Kidney capillary endothelial cell (primary cell): ENCODE measurements around the gene ENDOV.

ENCODE experiments used
- DNase-seq: peaks from one replicate; pipeline ENCODE4 v3.0.0-alpha.2; 2018; ENCODE audit warnings: low spot score

ENDOV gene

GRCh38 chr17:80449930-80450576 lies 35.1 kb downstream of the ENDOV start:
- DNase-seq, result no peak

DNA sequence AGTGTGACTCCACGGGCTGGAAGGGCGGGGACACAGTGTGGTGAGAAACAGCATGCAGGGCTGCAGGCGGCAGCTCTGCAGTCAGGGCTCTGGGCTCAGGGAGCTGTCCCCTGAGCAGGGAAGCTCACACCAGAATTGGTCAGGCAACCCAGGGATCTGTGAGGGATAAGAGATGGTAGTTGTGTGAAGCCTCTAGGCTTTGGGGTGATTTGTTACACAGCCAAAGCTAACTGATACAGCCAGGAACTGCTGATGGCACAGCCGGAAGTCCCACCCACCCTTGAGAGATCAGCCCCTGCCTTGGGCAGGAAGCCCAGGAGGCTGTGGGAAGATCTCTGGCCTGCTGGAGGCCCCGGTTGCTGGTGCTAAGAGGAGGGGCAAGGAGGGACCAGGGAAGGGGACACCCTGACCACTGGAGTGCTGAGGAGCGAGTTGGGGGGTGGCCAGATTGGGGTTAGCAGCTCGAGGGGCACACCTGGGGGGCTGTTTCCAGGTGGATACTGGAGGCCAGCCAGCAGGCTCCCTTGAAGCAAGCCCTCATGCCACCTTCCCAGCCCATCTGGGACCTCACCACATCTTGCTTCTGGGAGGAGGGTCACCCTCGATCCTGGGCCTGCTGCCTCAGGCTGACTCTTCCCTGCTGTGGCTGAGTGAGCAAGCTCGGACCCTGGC lies 36.3 kb downstream of the ENDOV start:
- DNase-seq, result no peak

- no peak for DNase-seq
Measured at GRCh38 chr17:80452173-80452915, 37.4 kb downstream of the ENDOV start.

DNA sequence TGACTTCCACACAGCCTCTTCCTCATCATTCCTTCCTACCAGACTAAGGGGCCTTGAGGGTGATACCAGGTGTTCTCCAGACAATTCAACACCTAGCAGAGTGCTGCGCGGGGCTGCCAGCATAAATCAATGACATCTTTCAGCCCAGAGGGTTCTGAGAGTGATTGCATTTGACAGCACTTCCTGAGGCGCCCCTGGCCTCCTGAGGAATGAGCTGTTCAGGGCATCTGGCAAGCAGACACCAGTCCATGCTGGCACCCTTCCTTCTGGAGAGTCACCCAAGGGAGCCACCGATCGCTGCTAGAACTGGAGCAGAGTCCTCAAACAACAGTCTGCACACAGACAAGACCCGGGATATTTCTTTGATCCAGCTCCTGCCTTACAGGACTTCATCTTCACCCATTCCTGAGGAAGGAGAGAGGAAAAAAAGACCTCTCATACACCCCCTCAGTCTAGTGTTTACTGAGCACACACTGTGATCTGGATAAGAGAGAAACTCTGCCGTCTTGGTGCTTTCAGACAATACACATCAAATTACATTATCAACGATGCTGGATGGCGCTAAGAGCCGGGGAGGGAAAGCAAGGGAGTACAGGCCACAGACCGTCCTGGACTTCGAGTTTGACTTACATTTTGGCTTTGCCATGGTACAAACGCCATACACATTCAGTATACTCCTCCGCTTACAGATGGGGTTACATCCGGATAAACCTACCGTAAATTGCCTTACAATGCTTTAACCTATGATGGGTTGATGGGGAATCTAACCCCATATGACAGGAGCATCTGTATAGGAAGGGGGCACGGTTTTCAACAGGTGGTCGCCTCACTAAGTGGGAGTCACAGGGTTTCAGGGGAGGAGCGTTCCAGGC lies 38.4 kb downstream of the ENDOV start:
- DNase-seq, result no peak

DNA sequence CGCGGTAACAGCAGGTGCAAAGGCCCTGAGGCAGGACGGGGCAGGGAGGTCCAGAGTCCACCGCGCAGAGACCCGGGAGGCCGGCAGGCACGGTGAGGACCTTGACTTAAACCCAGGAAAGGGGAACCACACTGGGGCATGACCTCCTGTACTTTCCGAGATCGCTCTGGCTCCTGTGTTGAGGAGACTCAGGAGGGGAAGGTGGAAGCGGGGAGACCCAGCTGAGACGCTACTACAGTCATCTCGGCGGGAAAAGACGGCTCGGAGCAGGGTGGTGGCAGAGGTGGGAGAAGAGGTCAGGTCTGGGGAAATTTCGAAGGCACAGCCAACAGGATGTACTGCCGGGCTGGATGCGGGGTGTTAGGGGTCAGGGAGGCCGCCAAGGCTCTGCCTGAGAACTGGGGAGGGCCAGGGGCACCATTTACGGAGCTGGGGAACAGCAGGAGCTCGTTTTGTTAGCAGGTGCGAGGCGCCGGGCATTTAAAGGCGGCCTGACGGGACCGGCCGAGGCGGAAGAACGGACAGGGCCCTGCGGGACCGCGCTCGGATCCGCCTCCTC lies 39.1 kb downstream of the ENDOV start:
- no peak for DNase-seq

- DNase-seq, result peak; percentile 92
Measured at GRCh38 chr17:80454557-80455335, 39.8 kb downstream of the ENDOV start.

DNA sequence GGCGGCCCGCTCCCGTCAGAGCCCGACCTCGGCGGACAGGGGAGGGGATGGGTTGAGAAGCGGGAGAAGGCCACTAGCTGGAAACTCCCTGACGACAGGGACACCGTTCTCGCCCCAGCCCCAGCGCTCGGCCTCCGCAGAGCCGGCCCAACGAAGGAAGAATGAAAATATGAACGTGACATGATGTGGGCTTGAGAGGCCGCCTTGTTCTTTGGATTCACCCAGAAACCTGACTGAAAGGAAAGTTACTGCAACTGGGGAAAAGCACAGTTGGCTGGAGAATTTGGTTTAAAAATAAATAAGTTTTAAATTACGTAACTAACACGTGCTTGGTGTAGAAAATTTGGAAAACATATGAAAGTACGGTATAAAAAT lies 40.4 kb downstream of the ENDOV start:
- no peak for DNase-seq

DNA sequence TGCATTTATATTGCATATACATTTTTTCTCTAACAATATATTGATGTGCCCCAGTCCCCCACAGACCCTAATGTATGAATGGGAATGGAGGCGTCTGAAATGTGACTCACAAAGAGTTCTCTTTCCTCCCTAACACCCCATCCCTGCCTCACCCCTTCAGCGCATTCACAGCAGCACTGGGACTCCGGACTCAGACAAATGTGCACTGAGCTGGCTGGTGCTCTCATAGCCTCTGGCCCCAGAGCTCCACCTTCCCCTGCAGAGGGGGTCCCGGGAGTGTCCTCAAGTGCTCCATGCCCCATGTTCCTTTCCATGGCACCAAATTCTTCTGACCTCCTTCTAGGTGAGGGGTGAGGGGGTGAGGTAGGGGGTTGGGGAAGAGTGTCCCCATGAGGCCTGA lies 40.8 kb downstream of the ENDOV start:
- no peak for DNase-seq

DNA sequence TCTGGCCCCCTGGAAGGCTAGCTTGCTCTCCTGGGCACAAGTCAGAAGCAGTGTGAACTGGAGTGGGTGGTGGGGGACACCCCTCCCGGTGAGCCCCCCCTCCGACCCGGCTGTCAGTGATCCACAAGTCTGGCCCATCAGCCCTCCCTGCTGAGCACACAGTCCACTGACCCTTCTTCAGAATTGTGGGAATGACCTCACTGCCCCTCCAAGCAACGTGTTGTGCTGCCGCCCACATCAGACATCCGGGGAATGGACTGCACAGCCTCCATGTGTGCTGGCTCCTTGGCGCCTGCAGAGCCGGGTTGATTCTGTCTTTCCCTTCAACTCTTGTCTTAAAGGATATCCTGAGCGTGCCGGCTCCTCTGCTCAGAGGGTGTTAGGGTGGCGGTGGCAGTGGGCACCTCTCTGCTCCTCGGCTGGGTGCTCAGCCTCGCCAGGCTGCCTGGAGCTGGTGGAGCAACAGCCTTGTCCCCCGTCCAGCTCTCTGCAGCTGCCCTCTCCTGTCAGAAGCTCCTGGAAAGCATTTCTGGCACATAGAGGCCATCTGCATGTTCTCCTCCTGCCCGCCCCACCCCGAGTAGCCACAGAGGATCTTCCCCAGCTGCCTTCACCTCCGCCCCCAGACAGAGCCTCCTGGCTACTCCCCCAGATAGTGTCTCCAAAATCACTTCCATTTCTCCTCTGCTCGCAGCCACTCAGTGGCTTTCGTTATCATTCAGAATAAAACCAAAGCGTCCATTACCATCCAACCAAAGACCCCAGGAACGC lies 41.7 kb downstream of the ENDOV start:
- no peak for DNase-seq

DNA sequence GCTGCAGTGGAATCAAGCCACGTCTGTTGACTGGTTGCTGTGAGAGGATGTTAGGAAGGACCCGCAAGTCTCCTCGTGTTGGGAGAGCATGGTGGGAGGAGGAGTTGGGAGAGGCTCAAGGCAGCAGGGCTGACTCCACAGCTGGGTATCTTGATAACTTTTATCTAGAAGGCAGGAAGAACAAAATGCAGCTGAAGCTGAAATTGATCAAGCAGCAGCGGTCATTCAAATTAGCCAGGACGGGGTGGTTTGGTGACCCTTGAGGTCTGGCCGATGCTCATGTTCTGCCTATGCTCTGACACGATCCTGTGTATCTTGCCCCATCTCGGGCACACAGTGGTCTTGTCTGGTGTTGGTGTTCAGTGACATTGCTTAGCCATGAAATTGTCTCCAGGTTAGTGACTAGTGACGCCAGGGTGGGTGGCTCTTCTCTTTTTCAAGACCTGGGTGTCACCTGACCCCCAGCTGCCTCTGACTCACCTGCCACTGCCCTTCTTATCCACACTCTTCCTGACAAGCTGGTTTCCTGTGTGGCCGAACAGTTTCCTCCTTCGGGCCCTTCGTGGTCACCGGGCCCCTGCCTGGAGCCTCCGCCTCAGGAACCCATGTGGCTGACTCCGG lies 42.4 kb downstream of the ENDOV start:
- DNase-seq, result no peak

GRCh38 chr17:80458016-80458415 lies 43.0 kb downstream of the ENDOV start:
- no peak for DNase-seq

DNA sequence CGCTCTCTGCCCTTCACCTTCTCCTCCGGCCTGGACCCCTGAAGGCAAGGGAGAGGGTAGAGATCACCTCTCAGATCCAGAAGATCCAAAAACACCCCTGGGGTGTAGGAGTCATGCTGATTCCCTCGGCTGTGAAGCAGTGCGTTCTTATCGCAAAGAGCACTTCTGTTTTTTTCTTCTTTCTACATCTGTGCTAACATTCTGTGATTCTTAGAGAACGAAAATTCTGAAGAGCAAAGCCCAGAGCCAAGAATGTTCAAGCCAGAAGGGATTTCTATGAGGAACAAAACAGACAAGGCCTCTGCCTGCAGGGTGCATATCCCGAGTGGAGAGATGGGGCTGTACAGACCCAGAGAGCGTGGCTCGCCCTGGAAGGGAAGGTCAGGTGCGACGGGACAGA lies 44.3 kb downstream of the ENDOV start:
- DNase-seq, result no peak

- DNase-seq, result no peak
Measured at GRCh38 chr17:80460429-80460834, 45.5 kb downstream of the ENDOV start.

DNA sequence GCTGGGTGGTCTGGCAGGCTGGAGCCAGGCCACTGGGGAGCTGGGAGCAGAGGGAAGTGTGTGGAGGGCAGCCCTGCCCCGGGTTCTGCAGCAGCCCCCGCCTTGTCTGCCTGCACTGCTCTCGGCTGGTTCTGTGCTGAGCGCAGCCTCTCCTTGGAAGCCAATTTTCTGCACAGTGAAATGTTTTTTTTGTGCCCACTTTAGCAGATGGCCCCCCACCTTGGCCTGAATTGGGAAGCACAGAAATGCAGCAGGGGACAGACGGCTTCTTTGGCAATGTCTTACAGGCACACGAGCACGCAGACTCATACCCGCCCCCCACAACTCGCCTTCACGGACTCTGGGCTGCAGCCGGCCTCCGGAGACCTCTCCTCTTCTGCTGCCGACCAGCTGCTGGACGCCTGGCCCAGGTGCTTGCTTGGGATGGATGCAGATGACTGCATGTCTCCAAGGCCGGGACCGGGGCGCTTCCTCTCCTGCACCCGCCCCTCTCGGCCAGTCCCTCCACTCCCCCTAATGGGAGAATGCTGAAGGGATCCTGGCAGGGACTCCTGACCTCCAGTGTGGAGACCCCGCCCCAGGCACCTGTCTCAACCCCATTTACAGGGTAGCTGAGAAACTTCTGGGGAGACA lies 46.7 kb downstream of the ENDOV start:
- DNase-seq, result no peak

GRCh38 chr17:80463784-80464400 lies 48.9 kb downstream of the ENDOV start:
- DNase-seq, result no peak

DNA sequence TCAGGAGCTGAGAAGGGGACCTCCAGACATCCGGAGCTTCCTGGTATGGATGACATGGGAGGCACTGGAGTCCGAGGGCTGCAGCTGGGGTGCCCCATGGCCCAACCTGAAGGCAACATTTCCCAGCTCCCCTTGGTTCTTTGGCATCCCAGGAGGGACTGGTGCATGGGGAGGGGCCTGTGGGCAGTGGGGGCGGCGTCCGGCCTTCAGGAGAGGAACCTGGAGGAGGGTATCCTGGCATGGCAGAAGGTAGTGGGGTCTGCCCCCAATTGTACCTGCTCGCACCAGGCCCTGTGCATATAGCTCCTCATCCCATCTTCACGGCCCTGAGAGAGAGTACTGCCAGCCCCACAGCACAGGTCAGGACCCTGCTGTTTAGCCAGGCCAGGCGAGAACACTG lies 49.5 kb downstream of the ENDOV start:
- DNase-seq, result no peak

DNA sequence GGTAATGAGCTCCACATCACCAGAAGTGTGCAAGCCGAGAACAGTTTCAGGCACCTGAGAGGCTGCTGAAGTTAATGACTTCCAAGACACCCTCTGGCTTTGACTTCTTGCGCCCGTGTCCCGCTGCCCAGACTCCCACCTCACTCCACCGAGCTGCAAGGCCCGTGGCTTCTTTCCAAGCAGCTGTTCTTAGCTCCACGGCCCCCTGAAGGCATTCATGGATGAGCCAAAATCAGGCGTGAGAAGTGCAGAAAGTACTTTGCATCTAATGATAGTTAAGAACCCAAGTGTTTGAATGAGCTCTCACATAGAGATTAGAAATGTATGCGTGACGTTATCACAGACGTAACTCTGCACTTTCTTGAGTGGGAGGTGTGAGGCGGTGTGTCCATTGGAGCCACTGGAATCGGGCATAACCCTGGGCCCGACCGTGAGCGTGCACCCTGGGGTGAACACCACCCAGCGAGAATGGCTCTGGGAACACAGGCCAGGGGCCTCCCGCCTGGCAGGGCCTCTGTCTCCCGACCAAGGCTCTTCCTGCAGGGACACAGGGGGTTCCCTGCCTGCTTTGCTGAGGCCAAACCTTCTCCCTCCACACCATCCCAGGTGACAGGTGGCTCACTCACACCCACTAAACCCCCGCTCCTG lies 50.5 kb downstream of the ENDOV start:
- DNase-seq, result no peak

DNA sequence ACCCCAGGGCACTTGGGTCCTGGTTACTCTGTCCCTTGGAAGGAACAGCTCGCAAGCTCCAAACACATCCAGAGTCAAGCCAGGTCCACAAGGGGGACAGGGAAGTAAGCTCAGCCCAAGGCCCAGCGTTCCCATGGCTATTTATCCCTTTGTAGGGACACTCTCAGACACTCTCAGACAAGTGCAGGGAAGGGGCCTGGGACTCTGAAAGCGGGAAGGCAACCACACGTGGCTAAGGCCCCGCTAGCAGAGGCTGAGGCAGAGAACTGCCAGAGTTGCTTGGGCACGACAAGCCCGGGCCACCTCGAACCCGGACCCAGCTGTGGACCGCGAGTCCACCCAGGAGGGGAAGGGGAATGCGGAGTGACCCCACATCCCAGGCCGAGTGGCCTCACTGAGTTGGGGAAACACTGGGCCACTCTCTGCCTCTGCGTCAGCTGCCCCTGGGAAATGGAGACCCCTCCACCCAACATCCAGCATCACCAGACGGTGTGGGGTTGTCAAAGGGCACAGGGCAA lies 51.3 kb downstream of the ENDOV start:
- DNase-seq, result no peak
